SU-DHL-6 (cell line): ENCODE data around the gene SPECC1.

ENCODE experiments used
- CTCF ChIP-seq: fragments of 200-600 bp; sonication (generic); IDR thresholded peaks from one replicate; pipeline ENCODE4 v1.5.1; 2017; ENCODE audit warnings: antibody characterized with exemption, mild to moderate bottlenecking, low read length, moderate library complexity; ENCODE audit not compliant: insufficient read depth, poor library complexity, severe bottlenecking
- EZH2phosphoT487 ChIP-seq: fragments of 200-600 bp; sonication (generic), shearing (Covaris generic); conservative IDR thresholded peaks from 2 replicates; pipeline ENCODE4 v1.6.1; 2018; ENCODE audit warnings: mild to moderate bottlenecking, antibody characterized with exemption, low read length, moderate library complexity, mixed read lengths

- TF ChIP-seq CTCF (no peak), EZH2phosphoT487 (no peak)
These were observed 88.2 kb downstream of the SPECC1 start for GRCh38 chr17:20097330-20097729.
